H1 (cell line): ENCODE measurements around the gene TNIK. TPM values are rescaled to one million over a fixed set of nuclear protein-coding genes. Genes with fewer than 3 reads are reported as not detected.

Experiments
- CTCF ChIA-PET: fragments of 300-600 bp; sonication (Branson Sonifier 250); formaldehyde crosslinking; loops from one replicate; lab custom pipeline; 2021; ENCODE audit not compliant: partially characterized antibody; lab: Charles Lee
- POLR2A ChIA-PET: fragments of 300-600 bp; sonication (Branson Sonifier 250); formaldehyde crosslinking; loops from one replicate; lab custom pipeline; 2021; ENCODE audit warnings: inconsistent platforms; ENCODE audit not compliant: partially characterized antibody; lab: Charles Lee
- DNase-seq, 2 experiments: peaks; one replicate each; pipeline versions ENCODE4 v3.0.0 to v3.0.0-alpha.2; 2010 to 2022; ENCODE audit warnings: low spot score in 2 of 2, low read depth in 1 of 2, mixed read lengths in 1 of 2
- FAIRE-seq: peaks from 2 replicates; lab custom pipeline; 2011; peaks lifted over from hg19 to GRCh38; lab: Jason Lieb, UNC
- H2AFZ ChIP-seq: 2 replicates; pipeline ENCODE4 v1.8.1; 2012; ENCODE audit warnings: low read length, inconsistent platforms
- H2AK5ac ChIP-seq: 2 replicates; pipeline ENCODE4 v1.6.1; 2013; ENCODE audit warnings: low read depth, low read length
- H2BK120ac ChIP-seq: replicated peaks from 2 replicates; pipeline ENCODE3; 2013; ENCODE audit warnings: low read depth, low read length, inconsistent platforms
- H2BK12ac ChIP-seq: 2 replicates; pipeline ENCODE4 v1.6.1; 2013; ENCODE audit warnings: low read depth, low read length
- H2BK15ac ChIP-seq: 2 replicates; pipeline ENCODE4 v1.6.1; 2013; ENCODE audit warnings: low read length
- H2BK20ac ChIP-seq: 2 replicates; pipeline ENCODE4 v1.6.1; 2013; ENCODE audit warnings: low read length
- H2BK5ac ChIP-seq: 2 replicates; pipeline ENCODE4 v1.6.1; 2013; ENCODE audit warnings: low read depth, low read length
- H3K14ac ChIP-seq: 2 replicates; pipeline ENCODE4 v1.6.1; 2013; ENCODE audit warnings: inconsistent platforms; ENCODE audit not compliant: insufficient read length
- H3K18ac ChIP-seq: 2 replicates; pipeline ENCODE4 v1.6.1; 2013; ENCODE audit warnings: low read length; ENCODE audit errors: extremely low read depth
- H3K23ac ChIP-seq: 2 replicates; pipeline ENCODE4 v1.6.1; 2013; ENCODE audit warnings: inconsistent platforms; ENCODE audit not compliant: insufficient read length
- H3K23me2 ChIP-seq: 2 replicates; pipeline ENCODE4 v1.6.1; 2013; ENCODE audit warnings: low read depth, low read length
- H3K27ac ChIP-seq: 2 replicates; pipeline ENCODE4 v1.6.1; 2011; ENCODE audit warnings: low read depth, low read length, inconsistent platforms
- H3K27me3 ChIP-seq, 4 experiments: replicated peaks in 1 of 4; 1 replicate in 1 of 4; 2 replicates in 3 of 4; pipeline versions ENCODE4 v1.6.1 to v1.8.1; 2011 to 2013; ENCODE audit warnings: low read length in 3 of 4, mild to moderate bottlenecking in 3 of 4, inconsistent platforms in 2 of 4, mixed read lengths in 2 of 4, moderate library complexity in 1 of 4; ENCODE audit not compliant: control insufficient read depth in 3 of 4, insufficient read depth in 3 of 4; ENCODE audit errors: extremely low read depth in 1 of 4
- H3K36me3 ChIP-seq, 4 experiments: 2 replicates each; pipeline versions ENCODE4 v1.6.1 to v1.8.1; 2011 to 2013; ENCODE audit warnings: mild to moderate bottlenecking in 4 of 4, low read length in 3 of 4, moderate library complexity in 2 of 4, control low read depth in 1 of 4, inconsistent platforms in 1 of 4; ENCODE audit not compliant: insufficient read depth in 4 of 4, control insufficient read depth in 2 of 4
- H3K4ac ChIP-seq: replicated peaks from 2 replicates; pipeline ENCODE3; 2013; ENCODE audit warnings: low read length, low read depth, mixed read lengths, inconsistent platforms; ENCODE audit not compliant: insufficient read length
- H3K4me1 ChIP-seq, 4 experiments: replicated peaks in 1 of 4; 1 replicate in 1 of 4; 2 replicates in 3 of 4; pipeline versions ENCODE4 v1.6.1 to v1.8.1; 2011 to 2013; ENCODE audit warnings: low read length in 3 of 4, inconsistent platforms in 2 of 4, mixed read lengths in 1 of 4; ENCODE audit not compliant: insufficient read depth in 4 of 4, control insufficient read depth in 3 of 4
- H3K4me2 ChIP-seq, 2 experiments: 2 replicates each; pipeline versions ENCODE4 v1.6.1 to v1.8.1; 2011 to 2013; ENCODE audit warnings: low read depth in 2 of 2, low read length in 2 of 2, control low read depth in 1 of 2, inconsistent platforms in 1 of 2, mild to moderate bottlenecking in 1 of 2; ENCODE audit not compliant: insufficient read depth in 1 of 2
- H3K4me3 ChIP-seq, 4 experiments: fragments of 200-600, 300-600 bp in 1 of 4; sonication (generic), shearing (Covaris generic), sonication (Bioruptor Twin) in 1 of 4; 2 replicates each; pipeline versions ENCODE4 v1.5.1 to v1.8.1; 2011 to 2016; ENCODE audit warnings: low read length in 4 of 4, low read depth in 3 of 4, control low read depth in 2 of 4, inconsistent platforms in 2 of 4, mild to moderate bottlenecking in 2 of 4, mixed read lengths in 1 of 4, moderate library complexity in 1 of 4; ENCODE audit not compliant: insufficient read depth in 2 of 4; ENCODE audit errors: extremely low read depth in 1 of 4
- H3K56ac ChIP-seq: replicated peaks from 2 replicates; pipeline ENCODE3; 2013; ENCODE audit warnings: low read depth, mild to moderate bottlenecking, mixed read lengths, low read length, inconsistent platforms; ENCODE audit not compliant: insufficient read length
- H3K79me1 ChIP-seq: 2 replicates; pipeline ENCODE4 v1.6.1; 2013; ENCODE audit warnings: low read depth, low read length, control low read depth
- H3K79me2 ChIP-seq, 2 experiments: 2 replicates each; pipeline versions ENCODE4 v1.6.1 to v1.8.1; 2012 to 2013; ENCODE audit warnings: low read length in 2 of 2, mild to moderate bottlenecking in 2 of 2, inconsistent platforms in 1 of 2; ENCODE audit not compliant: insufficient read depth in 2 of 2, control insufficient read depth in 1 of 2
- H3K9ac ChIP-seq, 4 experiments: replicated peaks in 1 of 4; 1 replicate in 1 of 4; 2 replicates in 3 of 4; pipeline versions ENCODE4 v1.6.1 to v1.8.1; 2011 to 2013; ENCODE audit warnings: low read depth in 3 of 4, low read length in 3 of 4, control low read depth in 2 of 4, mild to moderate bottlenecking in 2 of 4, moderate library complexity in 2 of 4, inconsistent platforms in 1 of 4; ENCODE audit errors: extremely low read depth in 1 of 4
- H3K9me3 ChIP-seq, 2 experiments: 2 replicates each; pipeline versions ENCODE4 v1.6.1 to v1.8.1; 2012 to 2013; ENCODE audit warnings: mild to moderate bottlenecking in 2 of 2, moderate library complexity in 2 of 2, control low read depth in 1 of 2, inconsistent platforms in 1 of 2, low read depth in 1 of 2, low read length in 1 of 2, mixed read lengths in 1 of 2; ENCODE audit not compliant: insufficient read depth in 2 of 2
- H4K20me1 ChIP-seq, 2 experiments: replicated peaks in 1 of 2; 2 replicates each; pipeline versions ENCODE3 to v1.8.1; 2011 to 2013; ENCODE audit warnings: inconsistent platforms in 2 of 2, low read length in 2 of 2, mild to moderate bottlenecking in 1 of 2; ENCODE audit not compliant: insufficient read depth in 2 of 2, control insufficient read depth in 1 of 2
- H4K5ac ChIP-seq: 2 replicates; pipeline ENCODE4 v1.6.1; 2013; ENCODE audit warnings: low read length, low read depth, mixed read lengths, inconsistent platforms; ENCODE audit not compliant: insufficient read length
- H4K8ac ChIP-seq: 2 replicates; pipeline ENCODE4 v1.8.0; 2013; ENCODE audit warnings: mild to moderate bottlenecking, moderate library complexity, low read length, inconsistent platforms; ENCODE audit not compliant: insufficient read depth; ENCODE audit errors: extremely low read depth
- H4K91ac ChIP-seq: replicated peaks from 2 replicates; pipeline ENCODE3; 2013; ENCODE audit warnings: low read length, mixed read lengths, inconsistent platforms; ENCODE audit not compliant: insufficient read length
- CEBPB ChIP-seq: IDR thresholded peaks from 2 replicates; pipeline ENCODE4 v1.6.1; 2012; ENCODE audit warnings: low read depth, low read length
- NANOG ChIP-seq: IDR thresholded peaks from 2 replicates; pipeline ENCODE4 v1.6.1; 2011; ENCODE audit warnings: low read length, low read depth, mild to moderate bottlenecking, inconsistent platforms; ENCODE audit not compliant: insufficient read depth, poor library complexity, severe bottlenecking
- NRF1 ChIP-seq: IDR thresholded peaks from 2 replicates; pipeline ENCODE4 v1.6.1; 2011; ENCODE audit warnings: mild to moderate bottlenecking, low read depth, low read length, improper control_type of control experiment
- SP1 ChIP-seq: IDR thresholded peaks from 2 replicates; pipeline ENCODE4 v1.6.1; 2011; ENCODE audit warnings: low read depth, low read length
- TAF7 ChIP-seq: optimal IDR thresholded peaks from 2 replicates; pipeline ENCODE3; 2011; ENCODE audit warnings: low read depth, mild to moderate bottlenecking, inconsistent platforms, low read length, moderate library complexity, borderline replicate concordance
- WGBS, 2 experiments: shearing (Covaris generic) in 1 of 2; methylation state at CpG; one replicate each; pipeline versions ENCODE4 v1.1.6 to v1.1.7; 2013 to 2015; ENCODE audit warnings: low lambda C conversion rate in 2 of 2, mixed read lengths in 2 of 2, inconsistent platforms in 1 of 2, low coverage in 1 of 2, missing lambda C conversion rate in 1 of 2; ENCODE audit not compliant: insufficient replicate concordance in 2 of 2, insufficient coverage in 1 of 2, insufficient read length in 1 of 2; ENCODE audit errors: extremely low coverage in 1 of 2, missing lambda C conversion rate in 1 of 2; 5-methylcytosine and 5-hydroxymethylcytosine counted together
- polyA plus RNA-seq, 7 experiments: library from polyadenylated mRNA; depleted of rRNA in 3 of 7; stranded (reverse) in 5 of 7; unstranded in 2 of 7; fragments of >200 nt in 5 of 7; fragments of 200-250 nt in 2 of 7; gene quantifications; 1 replicate in 5 of 7; 2 replicates in 1 of 7; 4 replicates in 1 of 7; pipeline versions ENCODE4 v1.2.1 to v1.2.3, GENCODE V29; 2011 to 2013; ENCODE audit warnings: missing spikeins in 2 of 7, mixed read lengths in 2 of 7
- total RNA-seq: library from RNA; stranded (reverse); fragmentation: NEBNext Ultra II Directional; extraction: Animal tissue kit (Norgen Biotek cat#: 25700); gene quantifications from 2 replicates; pipeline ENCODE4 v1.2.1, GENCODE V29; 2021

The TNIK gene
- total and polyA plus RNA-seq, 2 of the 8 experiments (the other 6 are each of a cell fraction or from before 2014, with no cell fraction given), result 7.4 to 42.0 TPM

- POLR2A ChIA-PET, result interaction anchor here (0.5 kb wide), 1 partner anchor 10 kb away, joined by 3 read pairs; no protein-coding TSS in a partner anchor
- H3K4me2 ChIP-seq, result no peak overlapping the region
- DNase-seq, result no peak
Observed at GRCh38 chr3:171481011-171481410, 20.8 kb upstream of the TNIK start.

More at GRCh38 chr3:171481011-171481410, 20.8 kb upstream of the TNIK start:
- Histone ChIP-seq H3K27ac (no peak overlapping the region), H3K14ac (no peak overlapping the region), H2BK15ac (no peak overlapping the region), H4K20me1 (no peaks in the 10 kb centered on the region), H2BK12ac (no peak overlapping the region), H2BK5ac (no peak overlapping the region), H3K36me3 (no peaks in the 10 kb centered on the region), H4K5ac (no peak overlapping the region), H3K9me3 (no peaks in the 10 kb centered on the region), H2BK120ac (no peak overlapping the region), H3K23me2 (no peaks in the 10 kb centered on the region), H4K8ac (no peak overlapping the region), H2AFZ (peak overlapping the region; percentile 76; the same call in 1 of the 2 replicates), H2AK5ac (no peak overlapping the region), H4K91ac (no peak overlapping the region), H3K79me2 (no peaks in the 10 kb centered on the region), H3K56ac (no peak overlapping the region), H3K9ac (no peak overlapping the region), H3K23ac (no peak overlapping the region), H3K27me3 (no peaks in the 10 kb centered on the region), H2BK20ac (no peak overlapping the region), H3K4me1 (no peaks in the 10 kb centered on the region), H3K79me1 (no peaks in the 10 kb centered on the region), H3K4me3 (no peak overlapping the region), H3K4ac (no peak overlapping the region), H3K18ac (no peak overlapping the region)
- no peak for FAIRE-seq
- TF ChIP-seq TAF7 (no peak), CEBPB (no peak), NRF1 (no peak), NANOG (no peak), SP1 (no peak)
- CTCF ChIA-PET, result no interaction called here
- 100% methylated on average over 1 of the region's 1 CpG; no CpG with 5 or more reads in 1 of the 2 experiments for WGBS, 2 experiments
